ENCODE results near the gene SCYL1.

DNA sequence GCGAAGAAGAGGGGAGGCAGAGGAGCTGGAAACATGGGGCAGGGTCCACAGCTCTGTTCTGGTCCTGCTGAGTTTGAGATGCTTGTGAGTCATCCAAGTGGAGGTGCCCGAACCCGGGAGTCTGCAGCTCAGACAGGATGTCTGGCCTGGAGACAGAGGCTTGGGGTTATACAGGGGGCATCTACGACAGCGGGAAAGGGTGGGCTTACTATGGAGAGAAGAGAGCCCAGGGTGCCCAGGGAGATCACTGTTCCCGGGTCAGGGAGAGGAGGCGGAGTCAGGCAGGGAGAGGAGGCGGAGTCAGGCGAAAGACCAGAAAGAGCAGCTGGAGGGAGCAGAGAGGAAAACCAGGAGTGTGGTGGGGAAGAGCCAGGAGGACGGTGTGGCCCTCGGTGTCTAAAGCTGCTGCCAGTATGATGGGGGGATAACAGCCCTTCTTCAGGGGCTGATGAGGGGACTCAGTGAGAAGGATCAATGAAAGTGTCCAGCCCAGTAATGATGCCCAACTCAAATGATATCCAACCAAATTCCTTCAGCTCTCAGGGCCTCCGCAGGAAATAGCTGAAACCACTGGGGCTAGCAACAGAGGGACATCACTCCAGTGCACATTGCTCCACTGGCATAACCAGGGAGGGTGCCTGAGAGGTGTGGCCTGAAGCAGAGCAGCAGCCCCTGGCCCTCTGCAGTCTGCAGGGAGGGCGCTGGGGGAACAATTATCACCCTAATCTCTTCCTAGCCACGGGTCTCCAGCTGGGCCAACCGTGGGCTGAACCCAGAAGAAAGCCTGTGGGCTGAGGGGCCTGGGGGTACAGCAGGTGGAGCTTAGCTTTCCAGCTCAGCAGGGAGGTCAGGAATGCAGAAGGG, 35.9 kb downstream of the SCYL1 start:
- TF ChIP-seq, protein P1, sequence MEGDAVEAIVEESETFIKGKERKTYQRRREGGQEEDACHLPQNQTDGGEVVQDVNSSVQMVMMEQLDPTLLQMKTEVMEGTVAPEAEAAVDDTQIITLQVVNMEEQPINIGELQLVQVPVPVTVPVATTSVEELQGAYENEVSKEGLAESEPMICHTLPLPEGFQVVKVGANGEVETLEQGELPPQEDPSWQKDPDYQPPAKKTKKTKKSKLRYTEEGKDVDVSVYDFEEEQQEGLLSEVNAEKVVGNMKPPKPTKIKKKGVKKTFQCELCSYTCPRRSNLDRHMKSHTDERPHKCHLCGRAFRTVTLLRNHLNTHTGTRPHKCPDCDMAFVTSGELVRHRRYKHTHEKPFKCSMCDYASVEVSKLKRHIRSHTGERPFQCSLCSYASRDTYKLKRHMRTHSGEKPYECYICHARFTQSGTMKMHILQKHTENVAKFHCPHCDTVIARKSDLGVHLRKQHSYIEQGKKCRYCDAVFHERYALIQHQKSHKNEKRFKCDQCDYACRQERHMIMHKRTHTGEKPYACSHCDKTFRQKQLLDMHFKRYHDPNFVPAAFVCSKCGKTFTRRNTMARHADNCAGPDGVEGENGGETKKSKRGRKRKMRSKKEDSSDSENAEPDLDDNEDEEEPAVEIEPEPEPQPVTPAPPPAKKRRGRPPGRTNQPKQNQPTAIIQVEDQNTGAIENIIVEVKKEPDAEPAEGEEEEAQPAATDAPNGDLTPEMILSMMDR (conservative IDR thresholded peaks at IDR 0.05; ENCODE audit: low read depth, low read length): no peak
- no peak for TF ChIP-seq POLR2A (IDR thresholded peaks at IDR 0.05; ENCODE audit: low read depth, low read length)
- no peak for TF ChIP-seq NFE2L2 (IDR thresholded peaks at IDR 0.05; ENCODE audit: low read depth, low read length)
- TF ChIP-seq MXI1 (IDR thresholded peaks at IDR 0.05; ENCODE audit: borderline replicate concordance, low read depth, low read length): no peak
- no peak for TF ChIP-seq RFX5 (IDR thresholded peaks at IDR 0.05; ENCODE audit: low read depth, low read length)
- TF ChIP-seq RAD21 (IDR thresholded peaks at IDR 0.05; ENCODE audit: low read length): no peak
- TF ChIP-seq, protein P2, sequence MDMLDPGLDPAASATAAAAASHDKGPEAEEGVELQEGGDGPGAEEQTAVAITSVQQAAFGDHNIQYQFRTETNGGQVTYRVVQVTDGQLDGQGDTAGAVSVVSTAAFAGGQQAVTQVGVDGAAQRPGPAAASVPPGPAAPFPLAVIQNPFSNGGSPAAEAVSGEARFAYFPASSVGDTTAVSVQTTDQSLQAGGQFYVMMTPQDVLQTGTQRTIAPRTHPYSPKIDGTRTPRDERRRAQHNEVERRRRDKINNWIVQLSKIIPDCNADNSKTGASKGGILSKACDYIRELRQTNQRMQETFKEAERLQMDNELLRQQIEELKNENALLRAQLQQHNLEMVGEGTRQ (IDR thresholded peaks at IDR 0.05; ENCODE audit: low read depth, low read length): no peak
- TF ChIP-seq MAFK (IDR thresholded peaks at IDR 0.05; ENCODE audit: low read depth, low read length): no peak
- peak; percentile 29; the same call in 1 of the 2 replicates for TF ChIP-seq FOS (IDR thresholded peaks at IDR 0.05; ENCODE audit: low read depth, low read length)
- TF ChIP-seq CEBPB (IDR thresholded peaks at IDR 0.05; ENCODE audit: low read depth, low read length): no peak

Measured in IMR-90 (cell line).